Lower leg skin (tissue), 3 donors: Measurements from ENCODE around the gene SEMA3A.

Experiments used
- CTCF ChIP-seq, 3 donors: fragments of 450-650 bp; IDR thresholded peaks; one replicate each; pipeline ENCODE4 v1.5.1; 2016; ENCODE audit warnings: antibody characterized with exemption in 3 of 3, mild to moderate bottlenecking in 3 of 3, moderate library complexity in 2 of 3
- POLR2A ChIP-seq, 2 donors: fragments of 450-650 bp; IDR thresholded peaks; one replicate each; pipeline ENCODE4 v1.6.1; 2016 to 2017; ENCODE audit warnings: antibody characterized with exemption in 2 of 2, mild to moderate bottlenecking in 1 of 2, moderate library complexity in 1 of 2

GRCh38 chr7:84073186-84073875 lies 121.3 kb downstream of the SEMA3A start:
- TF ChIP-seq CTCF (IDR thresholded peaks at IDR 0.05), result no peak
- TF ChIP-seq POLR2A (IDR thresholded peaks at IDR 0.05), result no peak
